HepG2 (cell line): ENCODE results near the gene VAPA. TPM values are rescaled to one million over a fixed set of nuclear protein-coding genes. Genes with fewer than 3 reads are reported as not detected.

ENCODE experiments used
- ATAC-seq: fragments of 200-7000 bp; cut with Tn5 transposase; 3 replicates; pipeline ENCODE4 v1.9.1; 2020; ENCODE audit warnings: mild to moderate bottlenecking, moderate library complexity
- BruUV-seq: library from RNA; stranded (reverse); fragments of 400-500 nt; replicated peaks from 2 replicates; lab custom pipeline; 2021; lab: Mats Ljungman, UMichigan
- CTCF ChIA-PET: fragments of 300-600 bp; formaldehyde crosslinking; extraction: SDS; loops from one replicate; lab custom pipeline; 2021; ENCODE audit warnings: low total read pairs, inconsistent platforms, low intra/inter-chr PET ratio; lab: Yijun Ruan, JAX
- POLR2A ChIA-PET: fragments of 350-600 bp; sonication (Branson Sonifier 250); formaldehyde crosslinking; loops from one replicate; lab custom pipeline; 2020; ENCODE audit warnings: antibody characterized with exemption, inconsistent platforms; lab: Yijun Ruan, JAX
- DNase-seq: peaks from one replicate; pipeline ENCODE4 v3.0.0-alpha.2; 2015; ENCODE audit warnings: low spot score
- FAIRE-seq: peaks from 3 replicates; lab custom pipeline; 2011; peaks lifted over from hg19 to GRCh38; lab: Jason Lieb, UNC
- H2AFZ ChIP-seq: one replicate; pipeline ENCODE4 v1.6.1; 2011; ENCODE audit warnings: low read length, inconsistent platforms
- H3K27ac ChIP-seq: fragments of 300-600 bp; 3 replicates; pipeline ENCODE4 v1.8.0; 2011; ENCODE audit warnings: mixed run types, mild to moderate bottlenecking, mixed read lengths, low read length, inconsistent platforms; ENCODE audit not compliant: insufficient read depth; ENCODE audit errors: extremely low read length
- H3K27me3 ChIP-seq, 2 experiments: fragments of 200-600 bp in 1 of 2; 2 replicates in 1 of 2; 3 replicates in 1 of 2; pipeline versions ENCODE4 v1.6.0 to v1.8.0; 2011; ENCODE audit warnings: low read length in 2 of 2, mild to moderate bottlenecking in 2 of 2, moderate library complexity in 2 of 2, inconsistent platforms in 1 of 2; ENCODE audit not compliant: insufficient read depth in 2 of 2, control insufficient read depth in 1 of 2
- H3K36me3 ChIP-seq, 2 experiments: fragments of 200-600 bp in 1 of 2; replicated peaks in 1 of 2; 2 replicates in 1 of 2; 3 replicates in 1 of 2; pipeline versions ENCODE4 v1.5.1 to v1.8.0; 2011; ENCODE audit warnings: low read length in 2 of 2, inconsistent platforms in 1 of 2; ENCODE audit not compliant: insufficient read depth in 2 of 2, control insufficient read depth in 1 of 2
- H3K4me1 ChIP-seq: 2 replicates; pipeline ENCODE4 v1.5.1; 2012; ENCODE audit warnings: low read length, inconsistent platforms; ENCODE audit not compliant: insufficient read depth
- H3K4me2 ChIP-seq: 2 replicates; pipeline ENCODE4 v1.6.0; 2011; ENCODE audit warnings: low read depth, low read length, inconsistent platforms
- H3K4me3 ChIP-seq, 3 experiments: fragments of 200-600 bp in 1 of 3; sonication (generic), shearing (Covaris generic) in 1 of 3; replicated peaks in 1 of 3; 2 replicates each; pipeline ENCODE4 v1.5.1; 2011 to 2016; ENCODE audit warnings: low read length in 3 of 3, inconsistent platforms in 2 of 3, low read depth in 2 of 3, mild to moderate bottlenecking in 2 of 3, control low read depth in 1 of 3, mixed read lengths in 1 of 3; ENCODE audit not compliant: insufficient read depth in 1 of 3
- H3K79me2 ChIP-seq: one replicate; pipeline ENCODE4 v1.6.1; 2011; ENCODE audit warnings: low read length, inconsistent platforms; ENCODE audit not compliant: insufficient read depth
- H3K9ac ChIP-seq: 2 replicates; pipeline ENCODE4 v1.6.0; 2011; ENCODE audit warnings: mild to moderate bottlenecking, low read depth, low read length, inconsistent platforms; ENCODE audit not compliant: insufficient read depth
- H3K9me3 ChIP-seq: 2 replicates; pipeline ENCODE4 v1.5.1; 2012; ENCODE audit warnings: mild to moderate bottlenecking, low read length
- H4K20me1 ChIP-seq: 2 replicates; pipeline ENCODE4 v1.6.0; 2011; ENCODE audit warnings: inconsistent platforms, mild to moderate bottlenecking, low read length, moderate library complexity; ENCODE audit not compliant: insufficient read depth
- DR1 ChIP-seq: sonication (generic); formaldehyde crosslinking; IDR thresholded peaks from 2 replicates; pipeline ENCODE4 v1.8.0; 2021; ENCODE audit warnings: mild to moderate bottlenecking, missing genetic modification reagents, inconsistent platforms
- EED ChIP-seq: sonication (generic); formaldehyde crosslinking; IDR thresholded peaks from 2 replicates; pipeline ENCODE4 v1.5.0; 2020; ENCODE audit warnings: mild to moderate bottlenecking, missing genetic modification reagents
- MAZ ChIP-seq, 2 experiments: sonication (generic) in 1 of 2; formaldehyde crosslinking in 1 of 2; IDR thresholded peaks; 2 replicates each; pipeline versions ENCODE4 v1.5.0 to v1.6.1; 2012 to 2020; ENCODE audit warnings: low read depth in 2 of 2, mild to moderate bottlenecking in 2 of 2, borderline replicate concordance in 1 of 2, improper control_type of control experiment in 1 of 2, low read length in 1 of 2, missing genetic modification reagents in 1 of 2, moderate library complexity in 1 of 2
- SMC3 ChIP-seq: IDR thresholded peaks from 2 replicates; pipeline ENCODE4 v1.6.1; 2011; ENCODE audit warnings: low read length, improper control_type of control experiment
- ZNF12 ChIP-seq: sonication (generic); formaldehyde crosslinking; IDR thresholded peaks from 2 replicates; pipeline ENCODE4 v1.5.0; 2020; ENCODE audit warnings: missing genetic modification reagents
- ZNF24 ChIP-seq: fragments of 450-650 bp; IDR thresholded peaks from 2 replicates; pipeline ENCODE4 v1.6.1; 2017; ENCODE audit warnings: antibody characterized with exemption, mild to moderate bottlenecking
- ZNF496 ChIP-seq: sonication (generic); formaldehyde crosslinking; IDR thresholded peaks from 2 replicates; pipeline ENCODE4 v1.8.1; 2023; ENCODE audit warnings: mild to moderate bottlenecking, moderate library complexity, missing genetic modification reagents; ENCODE audit not compliant: insufficient replicate concordance
- ZNF614 ChIP-seq: IDR thresholded peaks from 2 replicates; pipeline ENCODE4 v1.6.1; 2018; ENCODE audit warnings: missing biosample characterization, missing genetic modification reagents, inconsistent platforms, borderline replicate concordance
- ZNF644 ChIP-seq: IDR thresholded peaks from 2 replicates; pipeline ENCODE4 v1.6.1; 2016; ENCODE audit warnings: low read depth
- WGBS: methylation state at CpG from one replicate; pipeline ENCODE4 v1.1.6; 2017; ENCODE audit warnings: low lambda C conversion rate; 5-methylcytosine and 5-hydroxymethylcytosine counted together
- in situ Hi-C: cut with HindIII; loops from 2 replicates; pipeline ENCODE4 v1.10.0; 2017; ENCODE audit warnings: low pct_unique_long_range_greater_than_20kb; ENCODE audit not compliant: extremely low pct_ligation_motif_present
- intact Hi-C: fragments of 100-400 bp; cut with micrococcal nuclease; formaldehyde crosslinking; loops from one replicate; pipeline ENCODE4 v1.10.0; 2022; ENCODE audit not compliant: unreplicated experiment
- polyA plus RNA-seq, 8 experiments: library from polyadenylated mRNA; depleted of rRNA in 3 of 8; stranded (reverse) in 7 of 8; unstranded in 1 of 8; fragments of >200 nt; fragmentation: Illumina TruSeq in 4 of 8; extraction: Trizol in 4 of 8; gene quantifications; 2 replicates each; pipeline versions ENCODE4 v1.2.1 to v1.2.3, GENCODE V29; 2011 to 2016; ENCODE audit warnings: low read depth in 4 of 8, missing spikeins in 1 of 8, mixed read lengths in 1 of 8; ENCODE audit not compliant: insufficient read depth in 1 of 8
- total RNA-seq, 5 experiments: library from RNA; depleted of rRNA; stranded (reverse); fragments of >200 nt; fragmentation: Illumina TruSeq; extraction: Trizol; gene quantifications; 2 replicates each; pipeline ENCODE4 v1.2.3, GENCODE V29; 2016; ENCODE audit warnings: low read depth in 1 of 5
- TF ChIP-seq, protein P1 (sequence below): fragments of 450-650 bp; IDR thresholded peaks from 2 replicates; pipeline ENCODE4 v1.6.1; 2017
- TF ChIP-seq, protein P2 (sequence below): sonication (generic); formaldehyde crosslinking; IDR thresholded peaks from 2 replicates; pipeline ENCODE4 v1.9.0; 2022; ENCODE audit warnings: low read depth, missing genetic modification reagents
- TF ChIP-seq, protein P3 (sequence below): sonication (generic); formaldehyde crosslinking; IDR thresholded peaks from 2 replicates; pipeline ENCODE4 v1.4.0; 2020; ENCODE audit warnings: mild to moderate bottlenecking, missing genetic modification reagents

VAPA gene
- total and polyA plus RNA-seq, 2 of the 13 experiments (the other 11 are each of a cell fraction or from before 2014, with no cell fraction given): 167 to 294 TPM

DNA sequence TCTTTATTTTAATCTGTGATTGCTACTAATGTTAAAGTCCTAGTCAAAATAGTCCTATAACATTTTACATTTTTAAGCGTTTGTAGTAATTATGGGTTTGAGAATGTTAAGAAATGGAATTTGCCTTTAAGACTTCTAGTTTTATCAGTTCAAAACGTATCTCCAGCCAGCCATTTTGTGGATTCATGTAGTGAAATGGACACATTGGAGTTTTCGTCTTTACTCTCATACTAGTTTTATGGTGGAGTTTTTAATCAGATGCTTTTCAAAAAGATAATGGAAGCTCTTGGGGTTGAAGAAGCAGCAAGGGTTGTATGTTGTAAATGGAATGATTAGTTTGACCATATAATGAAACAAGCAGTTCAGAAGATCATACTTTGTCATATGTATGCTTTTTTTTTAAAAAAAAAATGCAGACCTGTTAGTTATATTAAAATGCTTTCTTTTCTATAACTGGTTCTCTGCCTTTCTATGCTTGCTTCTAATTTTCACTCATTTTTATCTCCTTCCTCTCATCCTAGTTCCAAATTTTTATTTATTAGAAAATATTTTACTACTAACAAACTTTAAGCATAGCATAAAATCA lies 16.6 kb downstream of the VAPA start (continued):
- TF ChIP-seq ZNF614: no peak

DNA sequence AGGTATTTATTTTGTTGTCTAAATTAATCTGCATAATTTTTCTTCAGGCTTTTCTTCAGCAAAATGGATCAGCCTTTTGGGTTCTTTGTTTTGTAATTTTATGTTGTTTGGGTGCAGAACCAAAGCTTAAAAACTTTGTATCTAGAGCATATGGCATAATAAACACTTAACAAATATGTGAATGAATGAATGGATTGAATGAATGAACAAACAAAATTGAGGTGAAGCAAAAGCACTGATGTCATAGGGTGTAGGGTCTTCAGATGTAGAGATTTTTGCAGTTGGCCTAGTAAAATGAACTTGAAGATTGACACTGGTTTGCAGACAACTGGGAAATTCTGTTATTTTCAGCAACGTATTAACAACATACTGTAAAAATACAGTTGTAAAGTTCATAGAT lies 17.3 kb downstream of the VAPA start:
- peaks cover 66% of the 10 kb centered on the region for H4K20me1 ChIP-seq
- TF ChIP-seq, protein P1, sequence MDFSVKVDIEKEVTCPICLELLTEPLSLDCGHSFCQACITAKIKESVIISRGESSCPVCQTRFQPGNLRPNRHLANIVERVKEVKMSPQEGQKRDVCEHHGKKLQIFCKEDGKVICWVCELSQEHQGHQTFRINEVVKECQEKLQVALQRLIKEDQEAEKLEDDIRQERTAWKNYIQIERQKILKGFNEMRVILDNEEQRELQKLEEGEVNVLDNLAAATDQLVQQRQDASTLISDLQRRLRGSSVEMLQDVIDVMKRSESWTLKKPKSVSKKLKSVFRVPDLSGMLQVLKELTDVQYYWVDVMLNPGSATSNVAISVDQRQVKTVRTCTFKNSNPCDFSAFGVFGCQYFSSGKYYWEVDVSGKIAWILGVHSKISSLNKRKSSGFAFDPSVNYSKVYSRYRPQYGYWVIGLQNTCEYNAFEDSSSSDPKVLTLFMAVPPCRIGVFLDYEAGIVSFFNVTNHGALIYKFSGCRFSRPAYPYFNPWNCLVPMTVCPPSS: no peak
- TF ChIP-seq ZNF24: peak; percentile 81
- H3K36me3 ChIP-seq: peaks cover 1 to 24% of the 10 kb centered on the region in 2 experiments; a peak in 4 of 5 replicates
- H3K4me2 ChIP-seq: peak overlapping the region; percentile 44
- 87% methylated on average over 1 of the region's 1 CpG for WGBS
- in situ Hi-C loops (no loop called here), intact Hi-C loops (no loop called here)
- no peaks in the 10 kb centered on the region for H3K27me3 ChIP-seq
- BruUV-seq: no TSS peak
- H3K4me1 ChIP-seq: peaks cover 72% of the 10 kb centered on the region
- no peaks in the 10 kb centered on the region for H3K9me3 ChIP-seq
- FAIRE-seq (no peak), DNase-seq (no peak), ATAC-seq (no peak)
- no peak overlapping the region for H3K9ac ChIP-seq
- peak overlapping the region; percentile 34 for H3K27ac ChIP-seq
- CTCF ChIA-PET: no interaction called here
- no peak overlapping the region; a peak in 1 of 6 replicates for H3K4me3 ChIP-seq
- peaks cover 88% of the 10 kb centered on the region for H3K79me2 ChIP-seq
- POLR2A ChIA-PET: no interaction called here
- H2AFZ ChIP-seq: no peak overlapping the region

DNA sequence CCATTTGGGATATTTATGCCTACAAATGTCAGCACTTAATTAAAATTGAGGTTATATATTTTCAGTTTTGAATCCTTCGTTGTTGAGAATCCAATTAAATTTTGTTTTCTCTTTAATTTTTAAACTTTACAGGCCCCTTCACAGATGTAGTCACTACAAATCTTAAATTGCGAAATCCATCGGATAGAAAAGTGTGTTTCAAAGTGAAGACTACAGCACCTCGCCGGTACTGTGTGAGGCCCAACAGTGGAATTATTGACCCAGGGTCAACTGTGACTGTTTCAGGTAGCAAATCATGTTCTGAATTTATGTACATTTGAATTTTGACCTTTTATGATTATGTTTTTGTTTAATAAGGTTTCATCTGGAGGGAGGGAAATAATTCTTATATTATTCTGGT lies 17.9 kb downstream of the VAPA start:
- peaks cover 60% of the 10 kb centered on the region for H4K20me1 ChIP-seq
- H3K4me3 ChIP-seq: no peak overlapping the region; a peak in 1 of 6 replicates
- no peak overlapping the region for H3K9ac ChIP-seq
- WGBS: 25% methylated on average over 5 of the region's 5 CpGs
- no peak overlapping the region for H2AFZ ChIP-seq
- CTCF ChIA-PET: no interaction called here
- intact Hi-C loops (no loop called here), in situ Hi-C loops (no loop called here)
- H3K79me2 ChIP-seq: peaks cover 86% of the 10 kb centered on the region
- FAIRE-seq: peak; percentile 18
- no TSS peak for BruUV-seq
- peaks cover 67% of the 10 kb centered on the region for H3K4me1 ChIP-seq
- H3K4me2 ChIP-seq: peak overlapping the region; percentile 44
- POLR2A ChIA-PET: no interaction called here
- ATAC-seq: peak; percentile 75
- no peaks in the 10 kb centered on the region for H3K27me3 ChIP-seq
- DNase-seq: no peak
- H3K36me3 ChIP-seq: peaks cover 2 to 28% of the 10 kb centered on the region in 2 experiments
- H3K9me3 ChIP-seq: no peaks in the 10 kb centered on the region
- peak overlapping the region; percentile 34 for H3K27ac ChIP-seq
- no peak for TF ChIP-seq MAZ (IDR thresholded peaks at IDR 0.05; ENCODE audit: borderline replicate concordance, low read depth, low read length)
- no peak for TF ChIP-seq MAZ (CRISPR knock-in tag; IDR thresholded peaks at IDR 0.05; ENCODE audit: low read depth)
- TF ChIP-seq, protein P2, sequence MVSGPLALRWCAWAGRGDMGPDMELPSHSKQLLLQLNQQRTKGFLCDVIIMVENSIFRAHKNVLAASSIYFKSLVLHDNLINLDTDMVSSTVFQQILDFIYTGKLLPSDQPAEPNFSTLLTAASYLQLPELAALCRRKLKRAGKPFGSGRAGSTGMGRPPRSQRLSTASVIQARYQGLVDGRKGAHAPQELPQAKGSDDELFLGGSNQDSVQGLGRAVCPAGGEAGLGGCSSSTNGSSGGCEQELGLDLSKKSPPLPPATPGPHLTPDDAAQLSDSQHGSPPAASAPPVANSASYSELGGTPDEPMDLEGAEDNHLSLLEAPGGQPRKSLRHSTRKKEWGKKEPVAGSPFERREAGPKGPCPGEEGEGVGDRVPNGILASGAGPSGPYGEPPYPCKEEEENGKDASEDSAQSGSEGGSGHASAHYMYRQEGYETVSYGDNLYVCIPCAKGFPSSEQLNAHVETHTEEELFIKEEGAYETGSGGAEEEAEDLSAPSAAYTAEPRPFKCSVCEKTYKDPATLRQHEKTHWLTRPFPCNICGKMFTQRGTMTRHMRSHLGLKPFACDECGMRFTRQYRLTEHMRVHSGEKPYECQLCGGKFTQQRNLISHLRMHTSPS (CRISPR knock-in tag): no peak
- TF ChIP-seq, protein P3, sequence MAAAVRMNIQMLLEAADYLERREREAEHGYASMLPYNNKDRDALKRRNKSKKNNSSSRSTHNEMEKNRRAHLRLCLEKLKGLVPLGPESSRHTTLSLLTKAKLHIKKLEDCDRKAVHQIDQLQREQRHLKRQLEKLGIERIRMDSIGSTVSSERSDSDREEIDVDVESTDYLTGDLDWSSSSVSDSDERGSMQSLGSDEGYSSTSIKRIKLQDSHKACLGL (CRISPR knock-in tag): no peak
- no peak for TF ChIP-seq SMC3
- TF ChIP-seq ZNF644 (CRISPR knock-in tag): no peak
- TF ChIP-seq ZNF496 (CRISPR knock-in tag): no peak
- TF ChIP-seq EED (CRISPR knock-in tag): no peak
- TF ChIP-seq DR1 (CRISPR knock-in tag): no peak
- TF ChIP-seq ZNF12 (CRISPR knock-in tag): no peak
